ENCODE results near the gene GAPDHS.

DNA sequence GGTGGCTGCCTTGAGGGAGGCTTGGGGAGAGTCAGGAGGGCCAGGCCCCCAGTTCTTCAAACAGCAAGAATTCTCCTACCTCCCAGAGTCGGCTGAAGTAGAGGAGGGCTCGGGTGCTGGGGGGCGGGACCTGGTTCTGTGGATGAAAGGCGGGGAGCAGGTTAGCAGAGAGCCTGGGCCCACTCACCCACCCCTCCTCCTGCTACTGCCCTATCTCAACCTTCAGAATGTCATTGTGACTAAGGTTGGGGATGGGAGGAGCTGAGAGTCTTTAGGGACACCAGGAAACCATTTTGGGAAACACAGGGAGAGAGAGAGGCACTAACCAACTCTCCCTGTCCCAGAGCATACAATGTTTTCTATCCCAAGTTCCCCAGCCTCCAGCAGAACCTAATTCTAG is 30.5 kb upstream of the GAPDHS start:
- TF ChIP-seq POLR2A (IDR thresholded peaks at IDR 0.05; ENCODE audit: low read depth, low read length): no peak
- no peak for TF ChIP-seq POLR2AphosphoS5 (IDR thresholded peaks at IDR 0.05; ENCODE audit: low read depth, low read length)

All from GM12892 (cell line).